ENCODE data around the gene RANBP2.

RANBP2 gene

DNA sequence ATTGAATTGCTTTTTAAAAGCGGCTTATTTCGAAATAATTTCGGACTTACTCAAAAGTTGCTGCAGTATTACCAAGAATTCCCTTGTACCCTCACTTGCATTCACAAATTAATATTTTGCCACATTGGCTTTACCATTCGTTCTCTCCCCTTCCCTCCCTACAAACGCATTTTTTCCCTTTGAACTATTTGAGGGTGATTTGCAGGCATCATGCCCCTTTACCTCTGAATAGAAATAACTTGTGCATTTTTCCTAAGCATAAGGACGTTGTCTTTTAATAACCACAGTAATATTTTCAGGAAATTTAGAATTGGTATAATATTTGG is 67.9 kb downstream of the RANBP2 start:
- Histone ChIP-seq H2AFZ (ENCODE audit: low read depth) (peak overlapping the region; percentile 52; the same call in 1 of the 2 replicates), H3K4me1 (ENCODE audit: low read depth, poor library complexity, severe bottlenecking) (peaks cover 35% of the 10 kb centered on the region), H3K27ac (peak overlapping the region; percentile 87), H4K20me1 (ENCODE audit: insufficient read depth) (no peaks in the 10 kb centered on the region), H3K27me3 (ENCODE audit: insufficient read depth, low read depth) (no peaks in the 10 kb centered on the region), H3K79me2 (ENCODE audit: insufficient read depth, low read depth) (peaks cover 21% of the 10 kb centered on the region), H3K36me3 (ENCODE audit: insufficient read depth) (no peaks in the 10 kb centered on the region; the same call in 1 of the 2 replicates), H3K9ac (peak overlapping the region; percentile 83; the same call in 1 of the 2 replicates), H3K4me2 (peak overlapping the region; percentile 85), H3K4me3 (IDR thresholded peaks at IDR 0.05; ENCODE audit: insufficient read depth, low read depth, low read length) (no peak overlapping the region)
- TF ChIP-seq, protein P1, sequence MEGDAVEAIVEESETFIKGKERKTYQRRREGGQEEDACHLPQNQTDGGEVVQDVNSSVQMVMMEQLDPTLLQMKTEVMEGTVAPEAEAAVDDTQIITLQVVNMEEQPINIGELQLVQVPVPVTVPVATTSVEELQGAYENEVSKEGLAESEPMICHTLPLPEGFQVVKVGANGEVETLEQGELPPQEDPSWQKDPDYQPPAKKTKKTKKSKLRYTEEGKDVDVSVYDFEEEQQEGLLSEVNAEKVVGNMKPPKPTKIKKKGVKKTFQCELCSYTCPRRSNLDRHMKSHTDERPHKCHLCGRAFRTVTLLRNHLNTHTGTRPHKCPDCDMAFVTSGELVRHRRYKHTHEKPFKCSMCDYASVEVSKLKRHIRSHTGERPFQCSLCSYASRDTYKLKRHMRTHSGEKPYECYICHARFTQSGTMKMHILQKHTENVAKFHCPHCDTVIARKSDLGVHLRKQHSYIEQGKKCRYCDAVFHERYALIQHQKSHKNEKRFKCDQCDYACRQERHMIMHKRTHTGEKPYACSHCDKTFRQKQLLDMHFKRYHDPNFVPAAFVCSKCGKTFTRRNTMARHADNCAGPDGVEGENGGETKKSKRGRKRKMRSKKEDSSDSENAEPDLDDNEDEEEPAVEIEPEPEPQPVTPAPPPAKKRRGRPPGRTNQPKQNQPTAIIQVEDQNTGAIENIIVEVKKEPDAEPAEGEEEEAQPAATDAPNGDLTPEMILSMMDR (conservative IDR thresholded peaks at IDR 0.05; ENCODE audit: low read depth, low read length), result no peak

DNA sequence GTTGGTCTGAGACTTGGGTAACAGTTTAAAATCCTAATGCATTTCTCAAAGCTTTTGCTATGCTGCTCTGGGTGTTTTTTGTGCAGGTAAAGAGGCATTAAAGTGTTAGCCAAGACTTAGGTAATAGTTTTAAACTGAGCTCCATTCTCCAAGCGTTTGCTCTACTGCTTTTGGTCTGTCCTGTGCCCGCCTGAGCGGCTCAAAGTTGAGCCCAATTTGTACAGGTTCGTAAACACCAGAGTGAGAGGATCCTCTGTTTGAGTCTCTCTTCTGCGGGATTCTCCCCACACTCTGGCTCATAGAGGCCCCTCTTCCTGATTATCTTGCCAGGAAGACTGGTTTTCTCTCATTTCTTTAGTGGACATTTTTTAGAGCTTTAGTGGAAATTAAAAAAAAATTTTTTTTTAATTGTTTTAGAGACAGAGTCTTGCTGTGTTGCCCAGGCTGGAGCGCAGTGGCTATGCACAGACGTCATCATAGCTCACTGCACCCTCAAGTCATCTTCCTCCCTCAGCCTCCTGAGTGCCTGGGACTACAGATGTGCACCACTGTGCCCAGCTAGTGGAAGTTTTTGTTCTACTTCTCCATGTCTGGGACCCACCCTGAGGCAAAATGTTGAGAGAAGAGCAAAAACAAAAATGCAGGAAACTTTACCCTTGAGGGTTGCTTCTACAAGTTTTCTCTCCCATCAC is 83.9 kb downstream of the RANBP2 start:
- no peaks in the 10 kb centered on the region for H3K4me1 ChIP-seq (ENCODE audit: low read depth, poor library complexity, severe bottlenecking)
- no peaks in the 10 kb centered on the region for H4K20me1 ChIP-seq (ENCODE audit: insufficient read depth)
- H3K4me2 ChIP-seq, result no peak overlapping the region
- H3K36me3 ChIP-seq (ENCODE audit: insufficient read depth), result no peaks in the 10 kb centered on the region; the same call in 1 of the 2 replicates
- no peak overlapping the region for H3K4me3 ChIP-seq (IDR thresholded peaks at IDR 0.05; ENCODE audit: insufficient read depth, low read depth, low read length)
- H3K79me2 ChIP-seq (ENCODE audit: insufficient read depth, low read depth), result no peaks in the 10 kb centered on the region
- H3K27ac ChIP-seq, result no peak overlapping the region
- no peak overlapping the region for H2AFZ ChIP-seq (ENCODE audit: low read depth)
- no peaks in the 10 kb centered on the region for H3K27me3 ChIP-seq (ENCODE audit: insufficient read depth, low read depth)
- no peak overlapping the region for H3K9ac ChIP-seq
- TF ChIP-seq, protein P1 (conservative IDR thresholded peaks at IDR 0.05; ENCODE audit: low read depth, low read length), result no peak

DNA sequence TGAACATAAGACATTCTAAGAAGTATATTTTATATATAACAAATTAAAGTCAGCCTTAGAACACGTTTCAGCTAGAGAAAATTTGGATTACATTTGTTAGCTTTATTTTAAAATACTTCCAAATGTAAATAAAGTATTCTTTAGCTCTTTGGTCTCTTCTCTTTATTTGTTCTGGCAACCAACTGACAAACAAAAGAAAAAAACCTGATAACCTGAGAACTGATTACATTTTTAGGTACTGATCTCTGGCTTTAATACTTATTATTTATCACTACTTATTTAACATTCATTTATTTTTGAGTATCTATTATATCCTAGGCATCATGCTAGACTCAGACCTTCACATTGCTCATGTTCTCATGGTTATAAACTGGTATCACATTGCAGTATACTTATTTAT is 85.8 kb downstream of the RANBP2 start:
- Histone ChIP-seq H3K27ac (no peak overlapping the region), H3K4me2 (no peak overlapping the region), H3K4me1 (ENCODE audit: low read depth, poor library complexity, severe bottlenecking) (no peaks in the 10 kb centered on the region), H3K9ac (no peak overlapping the region), H3K27me3 (ENCODE audit: insufficient read depth, low read depth) (no peaks in the 10 kb centered on the region), H4K20me1 (ENCODE audit: insufficient read depth) (no peaks in the 10 kb centered on the region), H3K79me2 (ENCODE audit: insufficient read depth, low read depth) (peaks cover 6% of the 10 kb centered on the region; the same call in 1 of the 2 replicates), H3K4me3 (IDR thresholded peaks at IDR 0.05; ENCODE audit: insufficient read depth, low read depth, low read length) (no peak overlapping the region), H3K36me3 (ENCODE audit: insufficient read depth) (no peaks in the 10 kb centered on the region; the same call in 1 of the 2 replicates), H2AFZ (ENCODE audit: low read depth) (no peak overlapping the region)
- TF ChIP-seq, protein P1 (conservative IDR thresholded peaks at IDR 0.05; ENCODE audit: low read depth, low read length), result no peak

DNA sequence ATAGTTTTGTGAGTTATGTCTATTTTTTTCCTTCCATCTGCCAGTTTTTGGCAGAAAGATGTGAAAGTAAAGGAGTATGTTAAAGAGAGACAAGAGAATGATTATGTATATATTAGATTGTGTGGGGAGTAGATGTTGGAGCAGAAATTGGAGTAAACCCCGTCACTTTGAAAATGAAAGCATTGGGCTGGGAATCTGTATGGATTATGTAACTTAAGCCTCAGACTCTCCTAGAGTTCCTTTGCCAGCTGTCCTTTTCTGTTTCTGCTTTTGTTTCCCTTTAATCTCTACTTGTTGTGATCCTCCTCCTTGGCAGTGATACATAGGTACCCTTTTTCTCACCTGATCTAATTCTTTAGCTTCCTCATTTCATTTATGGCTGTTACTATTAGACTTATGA is 86.5 kb downstream of the RANBP2 start:
- H4K20me1 ChIP-seq (ENCODE audit: insufficient read depth), result no peaks in the 10 kb centered on the region
- H3K36me3 ChIP-seq (ENCODE audit: insufficient read depth), result no peaks in the 10 kb centered on the region; the same call in 1 of the 2 replicates
- H3K9ac ChIP-seq, result no peak overlapping the region
- TF ChIP-seq, protein P1 (conservative IDR thresholded peaks at IDR 0.05; ENCODE audit: low read depth, low read length), result no peak
- H3K4me2 ChIP-seq, result no peak overlapping the region
- H3K27ac ChIP-seq, result no peak overlapping the region
- no peaks in the 10 kb centered on the region for H3K27me3 ChIP-seq (ENCODE audit: insufficient read depth, low read depth)
- H2AFZ ChIP-seq (ENCODE audit: low read depth), result no peak overlapping the region
- no peak overlapping the region for H3K4me3 ChIP-seq (IDR thresholded peaks at IDR 0.05; ENCODE audit: insufficient read depth, low read depth, low read length)
- H3K4me1 ChIP-seq (ENCODE audit: low read depth, poor library complexity, severe bottlenecking), result no peaks in the 10 kb centered on the region
- peaks cover 13% of the 10 kb centered on the region; the same call in 1 of the 2 replicates for H3K79me2 ChIP-seq (ENCODE audit: insufficient read depth, low read depth)

Data from KMS-11 (cell line).